MM.1S (cell line): ENCODE results near the gene RCN2.

Experiments
- DNase-seq: peaks from one replicate; pipeline ENCODE4 v3.0.0-alpha.2; 2015
- H2AFZ ChIP-seq: fragments of 300-600 bp; sonication (generic); 2 replicates; pipeline ENCODE4 v1.6.0; 2016; ENCODE audit warnings: antibody characterized with exemption, low read length
- H3F3A ChIP-seq: fragments of 300-600 bp; sonication (generic); 2 replicates; pipeline ENCODE4 v1.6.1; 2016; ENCODE audit warnings: mild to moderate bottlenecking, antibody characterized with exemption, low read length, moderate library complexity, mixed read lengths; ENCODE audit not compliant: insufficient read depth
- H3K27ac ChIP-seq: fragments of 300-600 bp; sonication (generic); 2 replicates; pipeline ENCODE4 v1.5.1; 2016; ENCODE audit warnings: mild to moderate bottlenecking, low read length
- H3K27me3 ChIP-seq: fragments of 300-600 bp; sonication (generic); replicated peaks from 2 replicates; pipeline ENCODE4 v1.6.0; 2016; ENCODE audit warnings: low read length; ENCODE audit not compliant: insufficient read depth
- H3K36me3 ChIP-seq: fragments of 300-600 bp; sonication (generic); replicated peaks from 2 replicates; pipeline ENCODE4 v1.6.1; 2016; ENCODE audit warnings: mild to moderate bottlenecking, low read length, mixed read lengths; ENCODE audit not compliant: insufficient read depth
- H3K4me1 ChIP-seq: fragments of 300-600 bp; sonication (generic); 2 replicates; pipeline ENCODE4 v1.6.1; 2016; ENCODE audit warnings: low read length, mixed read lengths
- H3K4me2 ChIP-seq: fragments of 300-600 bp; sonication (generic); 2 replicates; pipeline ENCODE4 v1.6.0; 2016; ENCODE audit warnings: low read depth, low read length
- H3K4me3 ChIP-seq: fragments of 300-600 bp; sonication (generic); 2 replicates; pipeline ENCODE4 v1.5.1; 2016; ENCODE audit warnings: low read length, mixed read lengths
- H3K79me2 ChIP-seq: fragments of 300-600 bp; sonication (generic); 2 replicates; pipeline ENCODE4 v1.6.1; 2016; ENCODE audit warnings: mixed run types, low read length, mixed read lengths
- H3K9ac ChIP-seq: fragments of 300-600 bp; sonication (generic); 2 replicates; pipeline ENCODE4 v1.6.1; 2016; ENCODE audit warnings: low read length, mixed read lengths
- H3K9me2 ChIP-seq: fragments of 300-600 bp; sonication (generic); replicated peaks from 2 replicates; pipeline ENCODE4 v1.6.1; 2016; ENCODE audit warnings: mild to moderate bottlenecking, low read length, mixed read lengths; ENCODE audit not compliant: insufficient read depth
- H3K9me3 ChIP-seq: fragments of 300-600 bp; sonication (generic); replicated peaks from 2 replicates; pipeline ENCODE4 v1.6.1; 2016; ENCODE audit warnings: mild to moderate bottlenecking, low read length, mixed read lengths; ENCODE audit not compliant: insufficient read depth
- H4K20me1 ChIP-seq: fragments of 300-600 bp; sonication (generic); 2 replicates; pipeline ENCODE4 v1.6.1; 2016; ENCODE audit warnings: mild to moderate bottlenecking, low read length, moderate library complexity, mixed read lengths; ENCODE audit not compliant: insufficient read depth
- CTCF ChIP-seq: fragments of 300-600 bp; sonication (generic); IDR thresholded peaks from 2 replicates; pipeline ENCODE4 v1.5.1; 2016; ENCODE audit warnings: antibody characterized with exemption, low read length, mixed read lengths
- EZH2 ChIP-seq: fragments of 300-600 bp; sonication (generic); optimal IDR thresholded peaks from 2 replicates; pipeline ENCODE3; 2017; ENCODE audit warnings: low read depth, mild to moderate bottlenecking, antibody characterized with exemption, low read length, mixed read lengths
- EZH2phosphoT487 ChIP-seq: fragments of 300-600 bp; sonication (generic); IDR thresholded peaks from 2 replicates; pipeline ENCODE4 v1.6.1; 2018; ENCODE audit warnings: antibody characterized with exemption, low read length

RCN2 gene

GRCh38 chr15:76983590-76984375 lies 52.2 kb downstream of the RCN2 start:
- DNase-seq, result no peak
- H3K4me2 ChIP-seq, result no peak overlapping the region

GRCh38 chr15:76986743-76987142 lies 55.2 kb downstream of the RCN2 start:
- H3K79me2 ChIP-seq, result no peaks in the 10 kb centered on the region
- H3F3A ChIP-seq, result no peaks in the 10 kb centered on the region
- no peaks in the 10 kb centered on the region for H3K4me1 ChIP-seq
- H3K36me3 ChIP-seq, result no peaks in the 10 kb centered on the region
- no peaks in the 10 kb centered on the region for H3K27me3 ChIP-seq
- H2AFZ ChIP-seq, result no peak overlapping the region
- H4K20me1 ChIP-seq, result no peaks in the 10 kb centered on the region
- H3K9ac ChIP-seq, result no peak overlapping the region
- no peak for DNase-seq
- TF ChIP-seq EZH2phosphoT487 (no peak), CTCF (no peak), EZH2 (no peak)
- no peaks in the 10 kb centered on the region for H3K9me2 ChIP-seq
- no peak overlapping the region for H3K4me2 ChIP-seq
- H3K9me3 ChIP-seq, result no peaks in the 10 kb centered on the region
- no peak overlapping the region for H3K27ac ChIP-seq
- no peak overlapping the region for H3K4me3 ChIP-seq

More at GRCh38 chr15:76983590-76984375, 52.2 kb downstream of the RCN2 start:
- Histone ChIP-seq H4K20me1 (no peaks in the 10 kb centered on the region), H3K9ac (no peak overlapping the region), H3K9me3 (no peaks in the 10 kb centered on the region), H3K27me3 (no peaks in the 10 kb centered on the region), H3K79me2 (no peaks in the 10 kb centered on the region), H2AFZ (no peak overlapping the region), H3K4me3 (no peak overlapping the region), H3F3A (no peaks in the 10 kb centered on the region), H3K27ac (no peak overlapping the region), H3K36me3 (no peaks in the 10 kb centered on the region), H3K9me2 (no peaks in the 10 kb centered on the region), H3K4me1 (no peaks in the 10 kb centered on the region)
- TF ChIP-seq EZH2 (no peak), EZH2phosphoT487 (no peak), CTCF (no peak)

GRCh38 chr15:76987276-76987675 lies 55.7 kb downstream of the RCN2 start:
- Histone ChIP-seq H3K9me2 (no peaks in the 10 kb centered on the region), H3K4me2 (no peak overlapping the region), H3F3A (no peaks in the 10 kb centered on the region), H3K27me3 (no peaks in the 10 kb centered on the region), H3K79me2 (no peaks in the 10 kb centered on the region), H3K9ac (no peak overlapping the region), H3K9me3 (no peaks in the 10 kb centered on the region), H4K20me1 (no peaks in the 10 kb centered on the region), H3K4me3 (no peak overlapping the region), H2AFZ (no peak overlapping the region), H3K4me1 (no peaks in the 10 kb centered on the region), H3K27ac (no peak overlapping the region), H3K36me3 (no peaks in the 10 kb centered on the region)
- TF ChIP-seq EZH2phosphoT487 (no peak), CTCF (no peak), EZH2 (no peak)
- no peak for DNase-seq
